Left ventricle myocardium superior (tissue), 1 donor: ENCODE results near the gene ELMO1. TPM values are rescaled to one million over a fixed set of nuclear protein-coding genes. Genes with fewer than 3 reads are reported as not detected.

Source experiments
- ATAC-seq: fragments of 200-7000 bp; cut with Tn5 transposase; one replicate; pipeline ENCODE4 v1.9.1; 2020; ENCODE audit warnings: mild to moderate bottlenecking, moderate library complexity
- DNase-seq: peaks from one replicate; pipeline ENCODE4 v3.0.0-alpha.2; 2020
- intact Hi-C: fragments of 100-400 bp; cut with micrococcal nuclease; formaldehyde crosslinking; loops from one replicate; pipeline ENCODE4 v1.11.0; 2022
- total RNA-seq: library from RNA; stranded (reverse); fragmentation: NEBNext Ultra II Directional; extraction: Animal tissue kit (Norgen Biotek cat#: 25700); gene quantifications from one replicate; pipeline ENCODE4 v1.2.1, GENCODE V29; 2021
- donor health status: DM: no; HTN: yes; CAD: no; lungs with severe emphysema.

The ELMO1 gene
- total RNA-seq, 1 donor from 2014 or later: 13.0 TPM

DNA sequence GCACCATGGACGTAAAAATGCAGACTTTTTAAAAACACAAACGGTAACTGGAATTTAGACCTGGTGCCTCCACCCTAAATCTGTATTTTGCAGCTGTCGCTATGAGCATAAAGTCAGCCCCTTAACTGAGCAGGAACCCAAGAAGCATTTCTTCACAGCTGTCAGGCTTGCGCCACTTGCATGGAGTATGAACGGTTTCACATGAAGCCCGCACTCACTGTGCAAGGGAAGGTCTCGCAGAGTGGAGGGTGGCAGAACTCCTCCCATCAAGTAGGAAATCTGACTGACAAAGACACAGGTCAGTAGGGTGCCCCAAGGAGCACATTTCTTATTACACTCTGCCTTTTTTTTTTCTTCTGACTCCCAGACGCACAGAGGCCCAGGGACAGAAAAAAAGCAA lies 58.5 kb downstream of the ELMO1 start:
- ATAC-seq (peak; percentile 18), DNase-seq (no peak)
- intact Hi-C loops: no loop called here

DNA sequence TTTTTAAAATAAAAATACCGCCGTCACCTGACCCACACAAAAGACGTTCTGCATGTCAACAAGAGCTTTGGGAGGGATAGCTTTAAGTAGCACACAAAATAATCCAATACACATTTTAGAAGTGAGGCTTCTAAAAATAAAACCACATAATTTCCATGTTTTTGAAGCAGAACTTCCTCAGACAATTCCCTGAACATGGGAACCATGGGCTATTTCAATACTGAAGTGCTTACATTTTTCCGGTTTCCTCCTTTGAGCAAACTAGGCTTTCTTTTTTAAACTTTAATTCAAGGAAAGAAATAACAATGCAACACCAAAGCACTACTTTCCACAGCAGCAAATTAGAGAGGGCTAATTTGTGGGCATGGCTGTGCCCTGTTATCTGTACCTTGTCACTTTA lies 59.9 kb downstream of the ELMO1 start:
- intact Hi-C loops: no loop called here
- DNase-seq (no peak), ATAC-seq (no peak)

- intact Hi-C loops: no loop called here
- DNase-seq (no peak), ATAC-seq (peak; percentile 59)
These were observed 62.9 kb downstream of the ELMO1 start for GRCh38 chr7:37385787-37386186.

DNA sequence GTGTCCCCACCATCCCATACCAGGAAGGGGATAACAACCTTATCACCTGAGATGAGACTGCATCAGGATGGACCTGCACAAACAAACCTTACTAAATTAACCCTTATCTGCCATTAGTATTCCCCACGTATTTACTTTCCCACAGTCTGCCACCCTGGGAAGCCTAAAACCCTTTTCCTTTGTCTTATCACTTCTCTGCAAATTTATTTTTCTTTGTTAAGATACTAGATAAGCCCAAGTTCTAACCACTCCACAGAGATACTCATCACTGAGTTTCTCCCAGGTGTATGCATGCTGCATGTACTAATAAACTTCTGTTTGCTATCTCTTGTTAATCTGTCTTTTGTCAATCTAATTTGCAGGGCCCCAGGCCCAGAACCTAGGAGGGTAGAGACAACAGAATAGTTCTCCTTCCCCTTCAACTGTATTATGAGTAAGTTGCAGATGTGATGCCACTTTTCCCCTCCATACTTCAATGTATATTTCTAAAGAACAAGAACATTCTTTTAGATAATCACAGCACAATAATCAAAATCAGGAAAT lies 66.0 kb downstream of the ELMO1 start:
- no peak for ATAC-seq
- intact Hi-C loops: no loop called here
- no peak for DNase-seq

GRCh38 chr7:37380831-37381230 lies 67.8 kb downstream of the ELMO1 start:
- ATAC-seq: no peak
- intact Hi-C loops: no loop called here
- no peak for DNase-seq

GRCh38 chr7:37379546-37380277 lies 69.0 kb downstream of the ELMO1 start:
- no peak for ATAC-seq
- no peak for DNase-seq
- intact Hi-C loops: no loop called here

GRCh38 chr7:37377231-37377630 lies 71.4 kb downstream of the ELMO1 start:
- DNase-seq (no peak), ATAC-seq (no peak)
- intact Hi-C loops: no loop called here

- ATAC-seq: no peak
- intact Hi-C loops: no loop called here
- DNase-seq: no peak
These were observed 72.3 kb downstream of the ELMO1 start for GRCh38 chr7:37376386-37376785.

GRCh38 chr7:37372750-37373149 lies 75.9 kb downstream of the ELMO1 start:
- ATAC-seq: no peak
- intact Hi-C loops: no loop called here

GRCh38 chr7:37371755-37372154 lies 76.9 kb downstream of the ELMO1 start:
- ATAC-seq: no peak
- DNase-seq: no peak
- intact Hi-C loops: no loop called here

More at GRCh38 chr7:37372750-37373149, 75.9 kb downstream of the ELMO1 start:
- no peak for DNase-seq

GRCh38 chr7:37369906-37370305 lies 78.8 kb downstream of the ELMO1 start:
- intact Hi-C loops: no loop called here
- peak; percentile 53 for ATAC-seq
- DNase-seq: no peak

DNA sequence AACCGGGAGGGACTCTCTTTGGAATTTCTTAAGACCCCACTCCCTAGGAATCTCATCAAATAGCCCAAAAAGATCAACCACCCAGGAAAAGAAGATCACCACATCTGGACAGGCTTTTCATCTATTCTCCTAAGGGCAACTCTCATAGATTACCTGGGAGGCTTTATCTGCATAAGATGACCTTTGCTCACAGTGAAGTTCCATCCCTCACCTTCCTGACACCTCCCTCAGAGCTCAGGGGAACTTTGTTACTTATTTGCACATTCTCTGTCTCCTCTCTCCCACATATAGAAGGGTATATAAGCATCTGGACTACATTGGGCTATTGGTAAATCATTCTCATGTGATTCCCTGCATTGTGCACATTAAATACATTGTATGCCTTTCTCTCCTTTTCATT lies 80.1 kb downstream of the ELMO1 start:
- intact Hi-C loops: no loop called here
- no peak for DNase-seq
- no peak for ATAC-seq

DNA sequence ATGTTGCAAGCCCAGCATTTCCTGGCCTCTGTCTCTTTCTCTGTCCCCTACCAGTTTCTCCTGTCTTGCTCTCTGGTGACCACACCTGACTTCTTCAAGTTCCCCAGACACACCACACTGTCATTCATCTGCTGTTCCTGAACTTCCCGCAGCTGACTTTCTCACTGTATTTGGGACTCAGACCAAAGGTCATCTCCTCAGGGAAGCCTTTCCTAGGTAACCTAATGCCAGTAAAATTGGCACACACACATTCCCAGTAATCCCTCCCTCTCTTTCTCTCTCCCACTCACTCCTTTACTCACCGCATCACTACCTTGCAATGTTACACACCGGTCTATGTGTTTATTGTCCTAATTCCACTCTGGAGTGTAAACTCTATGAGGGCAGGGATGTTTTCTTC lies 81.7 kb downstream of the ELMO1 start:
- DNase-seq (no peak), ATAC-seq (no peak)
- intact Hi-C loops: no loop called here

DNA sequence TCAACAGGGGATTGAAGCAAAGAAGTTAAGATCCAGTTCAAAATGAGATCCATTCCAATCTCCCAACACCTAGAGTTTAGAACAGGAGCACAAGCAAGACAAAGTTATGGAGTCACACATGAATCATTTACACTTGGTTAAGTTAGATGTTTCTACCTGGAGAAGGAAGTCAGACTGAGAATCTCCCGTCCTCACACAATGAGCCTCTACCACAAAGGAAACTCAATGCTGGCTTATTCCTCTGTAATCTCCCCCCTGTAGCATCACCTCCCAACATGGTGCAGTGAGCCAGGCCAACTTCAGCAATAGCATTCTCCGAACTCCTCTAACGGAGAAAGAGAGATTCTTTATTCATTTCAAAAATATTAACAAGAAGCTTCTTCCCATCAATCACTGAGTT lies 82.2 kb downstream of the ELMO1 start:
- ATAC-seq (no peak), DNase-seq (no peak)
- intact Hi-C loops: no loop called here

- intact Hi-C loops: no loop called here
- no peak for ATAC-seq
- DNase-seq: no peak
These were observed 83.3 kb downstream of the ELMO1 start for GRCh38 chr7:37365405-37365804.

- ATAC-seq: no peak
These were observed 83.8 kb downstream of the ELMO1 start for GRCh38 chr7:37364856-37365255.

GRCh38 chr7:37363536-37364491 lies 84.8 kb downstream of the ELMO1 start:
- ATAC-seq (no peak), DNase-seq (no peak)
- intact Hi-C loops: no loop called here

More at GRCh38 chr7:37364856-37365255, 83.8 kb downstream of the ELMO1 start:
- DNase-seq: no peak
- intact Hi-C loops: no loop called here

GRCh38 chr7:37362802-37363201 lies 85.9 kb downstream of the ELMO1 start:
- no peak for DNase-seq
- intact Hi-C loops: no loop called here
- ATAC-seq: no peak

- ATAC-seq (no peak), DNase-seq (no peak)
- intact Hi-C loops: no loop called here
These were observed 88.2 kb downstream of the ELMO1 start for GRCh38 chr7:37360484-37360883.
